Parathyroid adenoma (tissue), 2 donors: Measurements from ENCODE around the gene CCDC137.

ENCODE experiments used
- H2AFZ ChIP-seq: fragments of 300-600 bp; sonication (generic); one replicate; pipeline ENCODE4 v1.7.0; 2017; ENCODE audit warnings: antibody characterized with exemption, mild to moderate bottlenecking
- H3K27ac ChIP-seq: fragments of 300-600 bp; sonication (generic); one replicate; pipeline ENCODE4 v1.7.0; 2017
- H3K27me3 ChIP-seq: fragments of 300-600 bp; sonication (generic); one replicate; pipeline ENCODE4 v1.7.0; 2017; ENCODE audit warnings: low read length; ENCODE audit not compliant: control insufficient read depth, insufficient read depth
- H3K36me3 ChIP-seq: fragments of 300-600 bp; sonication (generic); one replicate; pipeline ENCODE4 v1.7.0; 2017; ENCODE audit warnings: low read length; ENCODE audit not compliant: control insufficient read depth, insufficient read depth
- H3K4me1 ChIP-seq: fragments of 300-600 bp; sonication (generic); one replicate; pipeline ENCODE4 v1.7.0; 2017; ENCODE audit warnings: control low read depth
- H3K4me2 ChIP-seq: fragments of 300-600 bp; sonication (generic); one replicate; pipeline ENCODE4 v1.7.0; 2017; ENCODE audit warnings: low read length
- H3K4me3 ChIP-seq: fragments of 300-600 bp; sonication (generic); one replicate; pipeline ENCODE4 v1.7.0; 2017; ENCODE audit warnings: low read depth, low read length
- H3K79me2 ChIP-seq: fragments of 300-600 bp; sonication (generic); one replicate; pipeline ENCODE4 v1.7.0; 2017; ENCODE audit warnings: control low read depth
- H3K9ac ChIP-seq: fragments of 300-600 bp; sonication (generic); one replicate; pipeline ENCODE4 v1.7.0; 2017; ENCODE audit warnings: mild to moderate bottlenecking
- H3K9me3 ChIP-seq: fragments of 300-600 bp; sonication (generic); one replicate; pipeline ENCODE4 v1.7.0; 2017; ENCODE audit warnings: low read length; ENCODE audit not compliant: control insufficient read depth
- TF ChIP-seq, protein P1 (sequence below): fragments of 300-600 bp; sonication (generic); IDR thresholded peaks from one replicate; pipeline ENCODE4 v1.7.0; 2017; ENCODE audit warnings: antibody characterized with exemption, mild to moderate bottlenecking
- donor health status: primary hyperparathyroidism.

Gene CCDC137

DNA sequence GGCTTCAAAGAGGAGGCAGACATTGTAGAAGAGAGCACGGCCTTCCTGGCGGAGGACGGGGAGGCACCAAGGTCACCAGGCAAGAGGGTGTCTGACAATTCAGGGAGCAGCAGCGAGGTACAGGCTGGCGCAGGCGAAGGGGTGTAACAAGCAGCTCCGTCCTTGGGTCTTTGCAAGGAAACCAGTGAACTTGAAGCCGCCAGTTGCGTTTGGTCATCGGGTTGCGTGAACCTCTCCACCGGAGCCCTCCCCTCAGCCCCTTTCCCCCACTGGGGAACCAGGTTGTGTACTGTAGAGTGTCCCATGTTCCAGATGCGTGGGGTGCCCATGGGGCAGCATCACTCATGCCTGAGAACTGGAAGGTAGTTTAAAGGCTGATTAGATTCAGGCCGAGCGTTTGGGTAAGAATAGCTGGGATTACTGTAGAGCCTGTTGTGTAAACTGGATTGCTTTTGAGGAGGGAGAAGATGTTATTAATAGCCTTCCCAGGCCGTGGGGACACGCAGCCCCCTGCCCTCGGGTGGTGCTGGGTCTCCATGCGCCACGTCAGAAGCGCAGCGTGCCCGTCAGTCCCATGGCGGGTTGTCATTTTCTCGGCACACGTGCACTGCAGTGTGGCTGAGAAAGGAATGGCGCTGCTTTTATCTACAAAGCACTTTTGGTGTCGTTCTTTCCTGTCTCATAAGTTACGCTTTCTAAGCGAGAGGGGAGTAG lies 39.1 kb downstream of the CCDC137 start:
- Histone ChIP-seq H3K4me2 (no peak overlapping the region), H3K36me3 (no peaks in the 10 kb centered on the region), H3K4me3 (no peak overlapping the region), H2AFZ (no peak overlapping the region), H3K27me3 (no peaks in the 10 kb centered on the region), H3K9me3 (no peaks in the 10 kb centered on the region), H3K27ac (no peak overlapping the region), H3K4me1 (peaks cover 17% of the 10 kb centered on the region), H3K9ac (no peak overlapping the region), H3K79me2 (peaks cover 24% of the 10 kb centered on the region)
- TF ChIP-seq, protein P1, sequence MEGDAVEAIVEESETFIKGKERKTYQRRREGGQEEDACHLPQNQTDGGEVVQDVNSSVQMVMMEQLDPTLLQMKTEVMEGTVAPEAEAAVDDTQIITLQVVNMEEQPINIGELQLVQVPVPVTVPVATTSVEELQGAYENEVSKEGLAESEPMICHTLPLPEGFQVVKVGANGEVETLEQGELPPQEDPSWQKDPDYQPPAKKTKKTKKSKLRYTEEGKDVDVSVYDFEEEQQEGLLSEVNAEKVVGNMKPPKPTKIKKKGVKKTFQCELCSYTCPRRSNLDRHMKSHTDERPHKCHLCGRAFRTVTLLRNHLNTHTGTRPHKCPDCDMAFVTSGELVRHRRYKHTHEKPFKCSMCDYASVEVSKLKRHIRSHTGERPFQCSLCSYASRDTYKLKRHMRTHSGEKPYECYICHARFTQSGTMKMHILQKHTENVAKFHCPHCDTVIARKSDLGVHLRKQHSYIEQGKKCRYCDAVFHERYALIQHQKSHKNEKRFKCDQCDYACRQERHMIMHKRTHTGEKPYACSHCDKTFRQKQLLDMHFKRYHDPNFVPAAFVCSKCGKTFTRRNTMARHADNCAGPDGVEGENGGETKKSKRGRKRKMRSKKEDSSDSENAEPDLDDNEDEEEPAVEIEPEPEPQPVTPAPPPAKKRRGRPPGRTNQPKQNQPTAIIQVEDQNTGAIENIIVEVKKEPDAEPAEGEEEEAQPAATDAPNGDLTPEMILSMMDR = no peak

DNA sequence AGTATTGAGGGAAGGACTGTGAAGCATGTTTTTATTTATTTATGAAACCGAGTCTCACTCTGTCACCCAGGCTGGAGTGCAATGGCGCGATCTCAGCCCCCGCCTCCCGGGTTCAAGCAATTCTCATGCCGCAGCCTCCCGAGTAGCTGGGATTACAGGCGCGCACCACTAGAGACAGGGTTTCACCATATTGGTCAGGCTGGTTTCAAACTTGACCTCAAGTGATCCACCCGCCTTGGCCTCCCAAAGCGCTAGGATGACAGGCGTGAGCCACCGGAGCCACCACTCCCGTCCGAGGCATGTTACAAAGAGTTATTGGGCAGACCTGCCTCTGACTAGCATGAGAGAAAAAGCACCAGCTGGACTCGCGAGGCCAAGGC lies 39.7 kb downstream of the CCDC137 start:
- Histone ChIP-seq H3K27ac (no peak overlapping the region), H3K36me3 (no peaks in the 10 kb centered on the region)

DNA sequence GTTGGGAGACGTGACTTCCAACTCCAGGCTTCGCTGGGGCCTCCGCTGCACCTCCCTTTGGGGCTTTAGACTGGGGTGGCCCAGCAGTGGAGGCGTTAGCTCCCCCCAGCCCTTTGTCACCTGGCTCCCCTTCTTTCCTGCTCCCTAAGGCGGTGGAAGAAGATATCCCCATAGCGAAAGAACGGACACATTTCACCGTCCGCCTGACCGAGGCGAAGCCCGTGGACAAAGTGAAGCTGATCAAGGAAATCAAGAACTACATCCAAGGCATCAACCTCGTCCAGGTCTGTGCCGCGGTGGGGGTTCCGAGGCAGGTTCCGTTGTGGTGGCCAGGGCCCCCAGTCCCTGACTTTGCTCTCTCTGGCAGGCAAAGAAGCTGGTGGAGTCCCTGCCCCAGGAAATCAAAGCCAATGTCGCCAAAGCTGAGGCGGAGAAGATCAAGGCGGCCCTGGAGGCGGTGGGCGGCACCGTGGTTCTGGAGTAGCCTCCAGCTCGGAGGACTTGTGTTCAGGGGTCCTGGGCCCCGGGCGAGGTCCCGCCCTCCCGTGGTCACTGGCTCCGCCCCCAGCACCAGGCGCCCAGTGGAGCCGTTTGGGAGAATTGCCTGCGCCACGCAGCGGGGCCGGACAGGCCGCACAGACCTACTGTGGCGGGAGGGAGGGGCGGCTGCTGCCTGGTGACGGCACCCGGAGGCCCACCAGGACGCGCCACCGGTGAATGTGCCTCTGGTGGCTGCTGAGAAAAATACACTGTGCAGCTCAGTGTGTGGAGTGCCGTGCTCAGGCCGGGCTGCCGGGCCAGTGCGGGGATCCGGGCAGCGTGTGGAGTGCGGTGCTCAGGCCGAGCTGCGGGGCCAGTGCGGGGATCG lies 40.5 kb downstream of the CCDC137 start:
- H3K9ac ChIP-seq = no peak overlapping the region
- H3K27ac ChIP-seq = no peak overlapping the region
- H3K4me2 ChIP-seq = no peak overlapping the region
- TF ChIP-seq, protein P1 = no peak
- no peak overlapping the region for H3K4me3 ChIP-seq
- H3K79me2 ChIP-seq = peaks cover 13% of the 10 kb centered on the region
- H3K36me3 ChIP-seq = no peaks in the 10 kb centered on the region
- H3K27me3 ChIP-seq = no peaks in the 10 kb centered on the region
- H3K4me1 ChIP-seq = peaks cover 20% of the 10 kb centered on the region
- H3K9me3 ChIP-seq = no peaks in the 10 kb centered on the region
- H2AFZ ChIP-seq = no peak overlapping the region

More for the DNA sequence above, 39.7 kb downstream of the CCDC137 start:
- Histone ChIP-seq H3K79me2 (peaks cover 18% of the 10 kb centered on the region), H3K4me3 (no peak overlapping the region), H3K4me1 (peaks cover 18% of the 10 kb centered on the region), H3K4me2 (no peak overlapping the region), H3K9ac (no peak overlapping the region), H3K27me3 (no peaks in the 10 kb centered on the region), H3K9me3 (no peaks in the 10 kb centered on the region), H2AFZ (no peak overlapping the region)
- TF ChIP-seq, protein P1 = no peak

DNA sequence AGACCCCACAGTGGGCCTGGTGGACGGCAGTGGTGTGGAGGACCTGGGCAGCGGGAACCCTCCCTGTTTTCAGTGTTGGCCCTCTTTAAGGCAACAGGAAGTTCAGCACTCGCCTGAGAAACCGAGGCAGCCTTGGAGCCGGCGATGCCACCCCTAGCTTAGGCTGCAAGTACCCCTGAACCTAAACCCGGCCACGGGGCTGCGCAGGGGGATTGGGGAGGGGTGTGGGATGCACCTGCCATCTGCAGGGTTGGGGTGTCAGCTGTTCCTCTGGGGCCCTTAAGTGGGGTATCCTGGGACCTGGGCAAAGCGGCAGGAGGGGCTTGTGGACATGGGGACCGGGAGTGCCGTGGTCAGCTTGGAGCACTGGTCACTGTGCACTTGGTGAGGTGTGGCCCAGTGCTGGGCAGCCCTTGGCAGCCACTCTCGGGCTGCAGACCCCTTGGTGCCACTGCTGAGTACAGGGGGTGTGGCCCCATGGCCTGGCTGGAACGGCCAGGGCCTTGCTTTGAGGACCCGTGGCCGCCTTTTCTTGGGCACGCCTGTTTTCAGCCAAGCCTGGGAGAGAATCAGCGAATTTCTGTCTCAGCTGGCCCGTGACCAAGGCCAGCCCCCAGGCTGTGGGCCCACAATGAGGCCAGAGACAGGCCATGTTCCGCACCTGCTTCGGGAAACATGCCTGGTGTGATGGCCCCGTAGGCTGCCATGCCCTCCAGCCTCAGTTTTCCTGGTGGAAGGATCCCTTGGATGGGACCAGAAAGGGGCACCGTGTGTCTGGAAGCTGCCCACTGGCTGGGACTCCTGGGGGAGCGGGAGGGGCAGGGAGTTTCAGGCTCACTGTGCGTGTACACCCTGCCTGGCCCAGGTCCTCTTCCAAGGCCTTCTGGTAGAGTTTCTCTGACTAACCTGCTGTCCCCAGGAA lies 41.4 kb downstream of the CCDC137 start:
- no peaks in the 10 kb centered on the region for H3K27me3 ChIP-seq
- H3K4me2 ChIP-seq = no peak overlapping the region
- TF ChIP-seq, protein P1 = no peak

More for the DNA sequence above, 41.4 kb downstream of the CCDC137 start:
- H3K36me3 ChIP-seq = no peaks in the 10 kb centered on the region
- no peak overlapping the region for H2AFZ ChIP-seq
- no peak overlapping the region for H3K4me3 ChIP-seq
- H3K9me3 ChIP-seq = no peaks in the 10 kb centered on the region
- peaks cover 13% of the 10 kb centered on the region for H3K79me2 ChIP-seq
- no peak overlapping the region for H3K9ac ChIP-seq
- peaks cover 22% of the 10 kb centered on the region for H3K4me1 ChIP-seq
- H3K27ac ChIP-seq = no peak overlapping the region
